ENCODE results near the gene TAF5.

GRCh38 chr10:103336370-103336769, 31.4 kb upstream of the TAF5 start:
- TF ChIP-seq, protein P1, sequence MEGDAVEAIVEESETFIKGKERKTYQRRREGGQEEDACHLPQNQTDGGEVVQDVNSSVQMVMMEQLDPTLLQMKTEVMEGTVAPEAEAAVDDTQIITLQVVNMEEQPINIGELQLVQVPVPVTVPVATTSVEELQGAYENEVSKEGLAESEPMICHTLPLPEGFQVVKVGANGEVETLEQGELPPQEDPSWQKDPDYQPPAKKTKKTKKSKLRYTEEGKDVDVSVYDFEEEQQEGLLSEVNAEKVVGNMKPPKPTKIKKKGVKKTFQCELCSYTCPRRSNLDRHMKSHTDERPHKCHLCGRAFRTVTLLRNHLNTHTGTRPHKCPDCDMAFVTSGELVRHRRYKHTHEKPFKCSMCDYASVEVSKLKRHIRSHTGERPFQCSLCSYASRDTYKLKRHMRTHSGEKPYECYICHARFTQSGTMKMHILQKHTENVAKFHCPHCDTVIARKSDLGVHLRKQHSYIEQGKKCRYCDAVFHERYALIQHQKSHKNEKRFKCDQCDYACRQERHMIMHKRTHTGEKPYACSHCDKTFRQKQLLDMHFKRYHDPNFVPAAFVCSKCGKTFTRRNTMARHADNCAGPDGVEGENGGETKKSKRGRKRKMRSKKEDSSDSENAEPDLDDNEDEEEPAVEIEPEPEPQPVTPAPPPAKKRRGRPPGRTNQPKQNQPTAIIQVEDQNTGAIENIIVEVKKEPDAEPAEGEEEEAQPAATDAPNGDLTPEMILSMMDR (IDR thresholded peaks at IDR 0.05) = no peak
- TF ChIP-seq POLR2AphosphoS5 (IDR thresholded peaks at IDR 0.05) = no peak

All from breast epithelium (tissue), 3 donors.